Measurements from ENCODE around the gene ANTKMT. TPM values are rescaled to one million over a fixed set of nuclear protein-coding genes. Genes with fewer than 3 reads are reported as not detected.

ANTKMT gene
- total and polyA plus RNA-seq, 7 donors: 18.6 to 53.1 (median 35.5) TPM

DNA sequence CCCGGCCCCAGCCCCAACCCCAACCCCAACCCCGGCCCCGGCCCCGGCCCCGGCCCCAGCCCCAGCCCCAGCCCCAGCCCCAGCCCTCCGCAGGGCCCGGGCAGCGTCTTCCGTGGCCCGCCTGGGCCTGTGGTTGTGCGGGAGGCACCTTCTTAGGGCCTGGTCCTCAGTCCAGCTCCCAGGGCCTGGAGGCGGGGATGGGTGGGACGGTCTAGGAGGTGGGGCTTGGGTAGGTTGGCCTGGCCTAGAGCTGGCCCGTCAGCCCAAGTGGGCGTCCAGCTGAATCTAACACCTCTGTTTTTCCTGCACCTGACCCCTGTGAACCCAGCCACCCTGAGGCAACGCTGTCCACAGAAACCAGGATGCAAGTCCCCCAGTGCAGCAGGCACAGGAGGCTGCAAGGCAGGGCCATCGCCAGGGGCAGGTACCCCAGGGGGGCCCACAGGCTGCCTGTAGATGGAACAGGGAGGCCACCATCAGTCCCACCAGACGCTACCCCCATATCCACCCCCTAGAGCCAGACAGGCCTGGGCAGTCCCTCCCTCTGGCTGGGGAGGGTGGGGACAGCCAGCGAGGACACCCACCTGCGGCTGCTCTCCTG lies 48.3 kb downstream of the ANTKMT start:
- no peak for TF ChIP-seq POLR2A (IDR thresholded peaks at IDR 0.05)
- TF ChIP-seq POLR2AphosphoS5 (IDR thresholded peaks at IDR 0.05): no peak
- TF ChIP-seq EP300 (IDR thresholded peaks at IDR 0.05): no peak
- TF ChIP-seq, protein P1, sequence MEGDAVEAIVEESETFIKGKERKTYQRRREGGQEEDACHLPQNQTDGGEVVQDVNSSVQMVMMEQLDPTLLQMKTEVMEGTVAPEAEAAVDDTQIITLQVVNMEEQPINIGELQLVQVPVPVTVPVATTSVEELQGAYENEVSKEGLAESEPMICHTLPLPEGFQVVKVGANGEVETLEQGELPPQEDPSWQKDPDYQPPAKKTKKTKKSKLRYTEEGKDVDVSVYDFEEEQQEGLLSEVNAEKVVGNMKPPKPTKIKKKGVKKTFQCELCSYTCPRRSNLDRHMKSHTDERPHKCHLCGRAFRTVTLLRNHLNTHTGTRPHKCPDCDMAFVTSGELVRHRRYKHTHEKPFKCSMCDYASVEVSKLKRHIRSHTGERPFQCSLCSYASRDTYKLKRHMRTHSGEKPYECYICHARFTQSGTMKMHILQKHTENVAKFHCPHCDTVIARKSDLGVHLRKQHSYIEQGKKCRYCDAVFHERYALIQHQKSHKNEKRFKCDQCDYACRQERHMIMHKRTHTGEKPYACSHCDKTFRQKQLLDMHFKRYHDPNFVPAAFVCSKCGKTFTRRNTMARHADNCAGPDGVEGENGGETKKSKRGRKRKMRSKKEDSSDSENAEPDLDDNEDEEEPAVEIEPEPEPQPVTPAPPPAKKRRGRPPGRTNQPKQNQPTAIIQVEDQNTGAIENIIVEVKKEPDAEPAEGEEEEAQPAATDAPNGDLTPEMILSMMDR (IDR thresholded peaks at IDR 0.05): no peak
- WGBS, 2 donors: 23 to 65% methylated on average over 20 of the region's 20 CpGs
- Histone ChIP-seq H3K4me3 (no peak overlapping the region), H3K4me1 (no peaks in the 10 kb centered on the region), H3K27ac (no peak overlapping the region), H3K27me3 (peaks cover 0 to 9% (median 0%) of the 10 kb centered on the region in 3 donors), H3K36me3 (no peaks in the 10 kb centered on the region), H3K9me3 (no peaks in the 10 kb centered on the region)
- intact Hi-C loops (cut with DNase I): no loop called here
- DNase-seq: no peak

DNA sequence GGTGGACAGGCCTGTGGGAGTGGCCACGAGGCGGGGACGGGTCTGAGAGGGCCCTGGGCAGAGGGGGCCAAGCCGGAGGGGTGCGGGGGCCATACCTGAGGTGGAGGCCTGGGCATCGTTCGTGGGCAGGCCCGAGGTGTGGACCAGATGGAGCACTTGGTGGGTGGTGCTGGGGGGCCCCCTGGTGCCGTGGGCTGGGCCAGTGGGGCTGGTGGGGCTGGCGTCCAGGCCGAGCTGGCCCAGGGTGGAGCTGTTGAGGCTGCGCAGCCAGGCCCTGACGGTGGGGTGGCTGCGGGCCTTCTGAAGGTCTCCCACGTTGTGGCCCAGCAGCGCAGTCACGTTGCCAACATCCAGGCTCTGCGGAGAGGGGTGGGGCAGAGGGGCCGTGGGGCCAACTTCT lies 49.0 kb downstream of the ANTKMT start:
- H3K4me1 ChIP-seq: no peaks in the 10 kb centered on the region
- H3K27ac ChIP-seq: no peak overlapping the region
- intact Hi-C loops (cut with DNase I): no loop called here
- 69 to 81% methylated on average over 19 of the region's 19 CpGs for WGBS, 2 donors
- TF ChIP-seq EP300 (IDR thresholded peaks at IDR 0.05) (no peak), POLR2AphosphoS5 (IDR thresholded peaks at IDR 0.05) (no peak), POLR2A (IDR thresholded peaks at IDR 0.05) (no peak)
- TF ChIP-seq, protein P1 (IDR thresholded peaks at IDR 0.05): no peak
- no peak overlapping the region for H3K4me3 ChIP-seq
- H3K36me3 ChIP-seq: no peaks in the 10 kb centered on the region
- peaks cover 0 to 15% (median 0%) of the 10 kb centered on the region in 3 donors for H3K27me3 ChIP-seq
- H3K9me3 ChIP-seq: no peaks in the 10 kb centered on the region
- DNase-seq: no peak

DNA sequence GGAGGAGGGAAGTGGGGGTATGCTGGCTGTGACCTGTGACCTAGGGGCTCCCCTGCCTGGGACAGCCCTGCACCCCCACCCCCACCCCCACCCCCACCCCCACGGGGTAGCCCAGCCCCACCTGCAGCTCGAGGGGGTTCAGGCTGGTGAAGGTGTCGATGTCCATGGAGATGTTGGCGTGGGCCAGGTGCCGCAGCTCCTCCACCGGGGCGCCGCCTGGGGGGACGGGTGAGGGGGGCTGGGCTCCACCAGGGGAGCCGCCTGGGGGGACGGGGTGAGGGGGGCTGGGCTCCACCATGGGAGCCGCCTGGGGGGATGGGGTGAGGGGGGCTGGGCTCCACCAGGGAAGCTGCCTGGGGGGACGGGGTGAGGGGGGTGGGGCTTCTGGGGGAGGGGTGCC lies 49.5 kb downstream of the ANTKMT start:
- peaks cover 0 to 20% (median 0%) of the 10 kb centered on the region in 3 donors for H3K27me3 ChIP-seq
- no peak for DNase-seq
- H3K27ac ChIP-seq: no peak overlapping the region
- no peaks in the 10 kb centered on the region for H3K4me1 ChIP-seq
- H3K9me3 ChIP-seq: no peaks in the 10 kb centered on the region
- intact Hi-C loops (cut with DNase I): no loop called here
- no peak overlapping the region for H3K4me3 ChIP-seq
- WGBS, 2 donors: 60 to 74% methylated on average over 13 of the region's 13 CpGs
- no peaks in the 10 kb centered on the region for H3K36me3 ChIP-seq
- TF ChIP-seq POLR2A (IDR thresholded peaks at IDR 0.05) (no peak), POLR2AphosphoS5 (IDR thresholded peaks at IDR 0.05) (no peak), EP300 (IDR thresholded peaks at IDR 0.05) (no peak)
- TF ChIP-seq, protein P1 (IDR thresholded peaks at IDR 0.05): no peak

Small RNA genes within 50 kb of the gene (small RNA-seq; reads per million reads assigned to genes)
- 0 reads per million in 3 donors for gene MIR662

Other genes starting within 250 kb of the ANTKMT start
- 10 to 100 TPM; 10.3 to 24.4 (median 16.9) TPM for gene CAPN15, start 193.4 kb upstream of the ANTKMT start, total RNA-seq
- 10 to 100 TPM; 35.4 to 85.8 (median 60.1) TPM for gene CAPN15, start 193.4 kb upstream of the ANTKMT start, polyA plus RNA-seq
- not detected for gene PRR35, start 160.8 kb upstream of the ANTKMT start, total RNA-seq
- not detected for gene PRR35, start 160.8 kb upstream of the ANTKMT start, polyA plus RNA-seq
- gene NHLRC4, start 154.1 kb upstream of the ANTKMT start, total RNA-seq: 1 to 10 TPM; 1.5 to 4.2 (median 1.7) TPM
- gene NHLRC4, start 154.1 kb upstream of the ANTKMT start, polyA plus RNA-seq: 1 to 10 TPM in 1 of 3 donors, under 1 TPM in 2; 0.60 to 1.5 (median 0.69) TPM
- gene PIGQ, start 151.2 kb upstream of the ANTKMT start, total RNA-seq: 10 to 100 TPM; 15.5 to 45.7 (median 22.6) TPM
- 10 to 100 TPM; 11.1 to 47.4 (median 12.0) TPM for gene PIGQ, start 151.2 kb upstream of the ANTKMT start, polyA plus RNA-seq
- 10 to 100 TPM; 16.8 to 32.7 (median 17.9) TPM for gene RAB40C, start 131.1 kb upstream of the ANTKMT start, total RNA-seq
- 10 to 100 TPM; 28.8 to 41.2 (median 38.3) TPM for gene RAB40C, start 131.1 kb upstream of the ANTKMT start, polyA plus RNA-seq
- gene WFIKKN1, start 90.2 kb upstream of the ANTKMT start, total RNA-seq: 1 to 10 TPM in 1 of 4 donors, under 1 TPM in 3; 0.27 to 1.4 (median 0.43) TPM
- gene WFIKKN1, start 90.2 kb upstream of the ANTKMT start, polyA plus RNA-seq: under 1 TPM; 0.46 to 0.80 (median 0.60) TPM
- 100 to 1,000 TPM; 101 to 163 (median 157) TPM for gene METTL26, start 84.8 kb upstream of the ANTKMT start, total RNA-seq
- gene METTL26, start 84.8 kb upstream of the ANTKMT start, polyA plus RNA-seq: 100 to 1,000 TPM in 1 of 3 donors, 10 to 100 TPM in 2; 79.5 to 132 (median 87.1) TPM
- gene MCRIP2, start 79.3 kb upstream of the ANTKMT start, total RNA-seq: 10 to 100 TPM; 52.1 to 63.4 (median 55.6) TPM
- 100 to 1,000 TPM; 106 to 132 (median 131) TPM for gene MCRIP2, start 79.3 kb upstream of the ANTKMT start, polyA plus RNA-seq
- 10 to 100 TPM in 3 of 4 donors, 1 to 10 TPM in 1; 6.6 to 37.1 (median 13.7) TPM for gene WDR90, start 71.8 kb upstream of the ANTKMT start, total RNA-seq
- 10 to 100 TPM in 1 of 3 donors, 1 to 10 TPM in 2; 5.4 to 49.0 (median 7.2) TPM for gene WDR90, start 71.8 kb upstream of the ANTKMT start, polyA plus RNA-seq
- gene RHOT2, start 53.0 kb upstream of the ANTKMT start, total RNA-seq: 10 to 100 TPM; 35.3 to 58.8 (median 48.8) TPM
- 100 to 1,000 TPM in 1 of 3 donors, 10 to 100 TPM in 2; 48.3 to 159 (median 52.9) TPM for gene RHOT2, start 53.0 kb upstream of the ANTKMT start, polyA plus RNA-seq
- gene RHBDL1, start 45.5 kb upstream of the ANTKMT start, total RNA-seq: 1 to 10 TPM in 2 of 4 donors, under 1 TPM in 1, not detected in 1; 0.68 to 6.1 (median 1.5) TPM
- 1 to 10 TPM in 1 of 3 donors, under 1 TPM in 1, not detected in 1; 0.46 to 5.6 TPM for gene RHBDL1, start 45.5 kb upstream of the ANTKMT start, polyA plus RNA-seq
- 100 to 1,000 TPM; 109 to 183 (median 174) TPM for gene STUB1, start 40.7 kb upstream of the ANTKMT start, total RNA-seq
- gene STUB1, start 40.7 kb upstream of the ANTKMT start, polyA plus RNA-seq: 100 to 1,000 TPM; 104 to 136 (median 122) TPM
- 10 to 100 TPM; 52.8 to 93.4 (median 73.8) TPM for gene JMJD8, start 36.8 kb upstream of the ANTKMT start, total RNA-seq
- 10 to 100 TPM; 18.7 to 49.3 (median 22.2) TPM for gene JMJD8, start 36.8 kb upstream of the ANTKMT start, polyA plus RNA-seq
- gene WDR24, start 30.7 kb upstream of the ANTKMT start, total RNA-seq: 10 to 100 TPM in 2 of 4 donors, 1 to 10 TPM in 2; 6.4 to 17.7 (median 9.9) TPM
- gene WDR24, start 30.7 kb upstream of the ANTKMT start, polyA plus RNA-seq: 1 to 10 TPM; 2.4 to 9.8 (median 3.5) TPM
- gene FBXL16, start 15.3 kb upstream of the ANTKMT start, total RNA-seq: 1 to 10 TPM in 3 of 4 donors, under 1 TPM in 1; 0.16 to 1.6 (median 1.4) TPM
- gene FBXL16, start 15.3 kb upstream of the ANTKMT start, polyA plus RNA-seq: 1 to 10 TPM in 1 of 3 donors, under 1 TPM in 1, not detected in 1; 0.60 to 2.4 TPM
- gene METRN, start 6.0 kb upstream of the ANTKMT start, total RNA-seq: 10 to 100 TPM; 27.8 to 49.9 (median 32.2) TPM
- gene METRN, start 6.0 kb upstream of the ANTKMT start, polyA plus RNA-seq: 10 to 100 TPM; 16.5 to 32.8 (median 31.8) TPM
- under 1 TPM in 1 of 4 donors, not detected in 3; 0.49 TPM for gene CCDC78, start 5.3 kb downstream of the ANTKMT start, total RNA-seq
- gene CCDC78, start 5.3 kb downstream of the ANTKMT start, polyA plus RNA-seq: 1 to 10 TPM in 1 of 3 donors, not detected in 2; 3.4 TPM
- gene HAGHL, start 6.0 kb downstream of the ANTKMT start, total RNA-seq: 1 to 10 TPM; 2.6 to 4.6 (median 3.8) TPM
- gene HAGHL, start 6.0 kb downstream of the ANTKMT start, polyA plus RNA-seq: 10 to 100 TPM in 1 of 3 donors, 1 to 10 TPM in 1, under 1 TPM in 1; 0.92 to 10.5 (median 1.2) TPM
- gene CIAO3, start 19.9 kb downstream of the ANTKMT start, total RNA-seq: 10 to 100 TPM; 18.9 to 28.5 (median 23.8) TPM
- 10 to 100 TPM; 18.6 to 51.0 (median 25.4) TPM for gene CIAO3, start 19.9 kb downstream of the ANTKMT start, polyA plus RNA-seq
- gene MSLN, start 39.6 kb downstream of the ANTKMT start, total RNA-seq: under 1 TPM in 1 of 4 donors, not detected in 3; 0.54 TPM
- gene MSLN, start 39.6 kb downstream of the ANTKMT start, polyA plus RNA-seq: 1 to 10 TPM; 1.2 to 3.5 (median 1.2) TPM
- gene RPUSD1, start 67.2 kb downstream of the ANTKMT start, total RNA-seq: 10 to 100 TPM; 10.7 to 20.2 (median 13.2) TPM
- gene RPUSD1, start 67.2 kb downstream of the ANTKMT start, polyA plus RNA-seq: 10 to 100 TPM; 14.4 to 31.1 (median 17.3) TPM
- gene CHTF18, start 67.5 kb downstream of the ANTKMT start, total RNA-seq: 1 to 10 TPM; 2.8 to 7.7 (median 5.1) TPM
- 10 to 100 TPM in 1 of 3 donors, 1 to 10 TPM in 2; 1.8 to 29.2 (median 1.8) TPM for gene CHTF18, start 67.5 kb downstream of the ANTKMT start, polyA plus RNA-seq
- not detected for gene GNG13, start 79.6 kb downstream of the ANTKMT start, total RNA-seq
- 1 to 10 TPM in 1 of 3 donors, under 1 TPM in 2; 0.47 to 1.2 (median 0.92) TPM for gene GNG13, start 79.6 kb downstream of the ANTKMT start, polyA plus RNA-seq
- gene LMF1, start 249.8 kb downstream of the ANTKMT start, total RNA-seq: 10 to 100 TPM; 19.9 to 34.1 (median 31.0) TPM
- 10 to 100 TPM in 1 of 3 donors, 1 to 10 TPM in 2; 1.2 to 13.2 (median 1.6) TPM for gene LMF1, start 249.8 kb downstream of the ANTKMT start, polyA plus RNA-seq

Measured in sigmoid colon (tissue), 7 donors.